Measurements from ENCODE around the gene PCED1A. TPM values are rescaled to one million over a fixed set of nuclear protein-coding genes. Genes with fewer than 3 reads are reported as not detected.
A peak's percentile ranks its signal among the peaks of the same experiment; 100 is the strongest.

PCED1A gene
- total and polyA plus RNA-seq, 2 of the 8 experiments (the other 6 are each of a cell fraction or from before 2014, with no cell fraction given) = 13.4 to 18.9 TPM

- peaks cover 0 to 10% of the 10 kb centered on the region in 2 experiments for H4K20me1 ChIP-seq (replicated peaks in 1 of 2; ENCODE audit: control insufficient read depth in 1 of 2, insufficient read depth in 2 of 2, low read length in 2 of 2)
- H3K79me1 ChIP-seq (ENCODE audit: low read depth, low read length) = no peaks in the 10 kb centered on the region; the same call in 1 of the 2 replicates
- H3K4me3 ChIP-seq (ENCODE audit: extremely low read depth in 1 of 4, insufficient read depth in 2 of 4, low read depth in 3 of 4, low read length in 4 of 4) = peak overlapping the region in 3 of 4 experiments; percentile 73 to 77 (median 74); a peak in 4 of 8 replicates
- H4K91ac ChIP-seq (replicated peaks; ENCODE audit: insufficient read length, low read length) = peak overlapping the region; percentile 48
- H2BK20ac ChIP-seq (ENCODE audit: low read length) = no peak overlapping the region
- no peak overlapping the region for H2BK120ac ChIP-seq (replicated peaks; ENCODE audit: low read depth, low read length)
- peaks cover 13% of the 10 kb centered on the region for H3K23me2 ChIP-seq (ENCODE audit: low read depth, low read length)
- peaks cover 12 to 30% (median 28%) of the 10 kb centered on the region in 4 experiments for H3K27me3 ChIP-seq (replicated peaks in 1 of 4; ENCODE audit: control insufficient read depth in 3 of 4, extremely low read depth in 1 of 4, insufficient read depth in 3 of 4, low read length in 3 of 4)
- DNase-seq (ENCODE audit: low read depth in 1 of 2, low spot score in 2 of 2) (no peak), FAIRE-seq (no peak)
- H2AK5ac ChIP-seq (ENCODE audit: low read depth, low read length) = no peak overlapping the region
- WGBS, 2 experiments (ENCODE audit: extremely low coverage in 1 of 2, insufficient coverage in 1 of 2, insufficient read length in 1 of 2, insufficient replicate concordance in 2 of 2, low coverage in 1 of 2, low lambda C conversion rate in 2 of 2, missing lambda C conversion rate in 1 of 2) = 85% methylated on average over 6 of the region's 6 CpGs; no CpG with 5 or more reads in 1 of the 2 experiments
- H3K27ac ChIP-seq (ENCODE audit: low read depth, low read length) = no peak overlapping the region
- H3K4ac ChIP-seq (replicated peaks; ENCODE audit: insufficient read length, low read depth, low read length) = no peak overlapping the region
- ChIA-PET POLR2A (ENCODE audit: partially characterized antibody) (interaction anchor here (0.6 to 2.3 kb wide), 6 partner anchors 9 to 74 kb away, joined by 3 to 14 read pairs (median 3); partner anchors contain the start of gene PTPRA), CTCF (ENCODE audit: partially characterized antibody) (interaction anchor here (0.7 to 1.8 kb wide), 11 partner anchors 9 to 202 kb away, joined by 3 to 7 read pairs (median 4); partner anchors contain the start of gene C20orf141)
- H2BK5ac ChIP-seq (ENCODE audit: low read depth, low read length) = no peak overlapping the region
- no peak overlapping the region; the same call in 1 of the 2 replicates for H4K8ac ChIP-seq (ENCODE audit: extremely low read depth, insufficient read depth, low read length)
- no peak overlapping the region for H2AFZ ChIP-seq (ENCODE audit: low read length)
- no peaks in the 10 kb centered on the region for H3K9me3 ChIP-seq (ENCODE audit: insufficient read depth in 2 of 2, low read depth in 1 of 2, low read length in 1 of 2)
- no peak overlapping the region for H3K56ac ChIP-seq (replicated peaks; ENCODE audit: insufficient read length, low read depth, low read length)
- H3K14ac ChIP-seq (ENCODE audit: insufficient read length) = no peak overlapping the region
- no peak overlapping the region for H2BK12ac ChIP-seq (ENCODE audit: low read depth, low read length)
- no peak overlapping the region for H3K23ac ChIP-seq (ENCODE audit: insufficient read length)
- H4K5ac ChIP-seq (ENCODE audit: insufficient read length, low read depth, low read length) = no peak overlapping the region
- peak overlapping the region; percentile 97; a peak in 3 of 4 replicates for H3K4me2 ChIP-seq (ENCODE audit: insufficient read depth in 1 of 2, low read depth in 2 of 2, low read length in 2 of 2)
- H2BK15ac ChIP-seq (ENCODE audit: low read length) = no peak overlapping the region
- H3K9ac ChIP-seq (replicated peaks in 1 of 4; ENCODE audit: extremely low read depth in 1 of 4, low read depth in 3 of 4, low read length in 3 of 4) = no peak overlapping the region
- no peak overlapping the region for H3K18ac ChIP-seq (ENCODE audit: extremely low read depth, low read length)
- peaks cover 11 to 35% (median 20%) of the 10 kb centered on the region in 4 experiments; a peak in 6 of 8 replicates for H3K36me3 ChIP-seq (ENCODE audit: control insufficient read depth in 2 of 4, insufficient read depth in 4 of 4, low read length in 3 of 4)
- H3K4me1 ChIP-seq (replicated peaks in 1 of 4; ENCODE audit: control insufficient read depth in 3 of 4, insufficient read depth in 4 of 4, low read length in 3 of 4) = peaks cover 0 to 21% (median 6%) of the 10 kb centered on the region in 4 experiments; a peak in 6 of 7 replicates
- no peaks in the 10 kb centered on the region for H3K79me2 ChIP-seq (ENCODE audit: control insufficient read depth in 1 of 2, insufficient read depth in 2 of 2, low read length in 2 of 2)
- no peak for TF ChIP-seq EGR1 (IDR thresholded peaks at IDR 0.05; ENCODE audit: borderline replicate concordance, low read depth, low read length)
- TF ChIP-seq CEBPB (IDR thresholded peaks at IDR 0.05; ENCODE audit: low read depth, low read length) = no peak
- no peak for TF ChIP-seq JUN (IDR thresholded peaks at IDR 0.05; ENCODE audit: low read depth, low read length)
- TF ChIP-seq FOSL1 (IDR thresholded peaks at IDR 0.05; ENCODE audit: insufficient read depth, low read depth, low read length) = no peak
- no peak for TF ChIP-seq TEAD4 (IDR thresholded peaks at IDR 0.05; ENCODE audit: low read depth, low read length)
- TF ChIP-seq, protein P1, sequence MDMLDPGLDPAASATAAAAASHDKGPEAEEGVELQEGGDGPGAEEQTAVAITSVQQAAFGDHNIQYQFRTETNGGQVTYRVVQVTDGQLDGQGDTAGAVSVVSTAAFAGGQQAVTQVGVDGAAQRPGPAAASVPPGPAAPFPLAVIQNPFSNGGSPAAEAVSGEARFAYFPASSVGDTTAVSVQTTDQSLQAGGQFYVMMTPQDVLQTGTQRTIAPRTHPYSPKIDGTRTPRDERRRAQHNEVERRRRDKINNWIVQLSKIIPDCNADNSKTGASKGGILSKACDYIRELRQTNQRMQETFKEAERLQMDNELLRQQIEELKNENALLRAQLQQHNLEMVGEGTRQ (IDR thresholded peaks at IDR 0.05; ENCODE audit: low read length) = no peak
- TF ChIP-seq EZH2 (IDR thresholded peaks at IDR 0.05; ENCODE audit: low read depth, low read length, severe bottlenecking) = no peak
- no peak for TF ChIP-seq KDM4A (IDR thresholded peaks at IDR 0.05; ENCODE audit: low read depth, low read length, severe bottlenecking)
- no peak for TF ChIP-seq YY1 (IDR thresholded peaks at IDR 0.05; ENCODE audit: low read depth, low read length)
- no peak for TF ChIP-seq TAF7 (optimal IDR thresholded peaks at IDR 0.05; ENCODE audit: borderline replicate concordance, low read depth, low read length)
- no peak for TF ChIP-seq ZNF274 (IDR thresholded peaks at IDR 0.05; ENCODE audit: borderline replicate concordance, extremely low read depth, low read length)
- no peak for TF ChIP-seq POLR2A (IDR thresholded peaks at IDR 0.05; ENCODE audit: control extremely low read depth in 1 of 2, low read depth in 2 of 2, low read length in 2 of 2)
- no peak for TF ChIP-seq RFX5 (IDR thresholded peaks at IDR 0.05; ENCODE audit: borderline replicate concordance, low read depth, low read length)
These were observed 41.6 kb downstream of the PCED1A start for GRCh38 chr20:2798814-2799213.

All from H1 (cell line).